HFF-Myc (cell line): ENCODE results near the gene GCM1.

Experiments
- DNase-seq: peaks from one replicate; pipeline ENCODE4 v3.0.0-alpha.2; 2011; ENCODE audit warnings: low read depth; ENCODE audit errors: extremely low read depth
- H3K4me3 ChIP-seq: replicated peaks from 2 replicates; pipeline ENCODE4 v1.5.1; 2011; ENCODE audit warnings: low read depth, mild to moderate bottlenecking, control low read depth, low read length
- CTCF ChIP-seq: IDR thresholded peaks from 2 replicates; pipeline ENCODE4 v1.5.1; 2012; ENCODE audit warnings: mild to moderate bottlenecking, low read depth, low read length, control low read depth; ENCODE audit errors: missing control alignments

The GCM1 gene

DNA sequence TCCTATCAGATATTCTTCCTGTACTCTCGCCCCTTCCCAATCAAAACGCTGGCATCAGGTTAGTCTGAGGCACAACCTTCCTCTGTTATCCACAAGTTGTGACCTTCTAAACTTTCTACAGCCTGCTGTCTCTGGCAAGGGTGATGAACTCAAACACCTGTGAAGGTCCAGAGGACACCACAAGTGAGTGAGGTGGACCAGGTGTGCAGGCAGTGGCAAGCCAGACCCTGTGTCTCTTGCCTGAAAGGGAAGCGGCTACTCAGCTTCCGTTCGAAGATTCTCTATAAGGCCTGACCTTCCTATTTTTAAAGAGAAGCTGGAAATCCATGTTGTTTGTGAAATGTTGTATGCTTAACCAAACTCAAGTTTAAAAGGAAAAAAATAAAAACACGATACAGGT, 36.8 kb downstream of the GCM1 start:
- H3K4me3 ChIP-seq = no peak overlapping the region
- TF ChIP-seq CTCF = no peak
- DNase-seq = no peak

- H3K4me3 ChIP-seq = no peak overlapping the region
- DNase-seq = no peak
- no peak for TF ChIP-seq CTCF
These were observed 39.0 kb downstream of the GCM1 start for GRCh38 chr6:53109612-53110011.

DNA sequence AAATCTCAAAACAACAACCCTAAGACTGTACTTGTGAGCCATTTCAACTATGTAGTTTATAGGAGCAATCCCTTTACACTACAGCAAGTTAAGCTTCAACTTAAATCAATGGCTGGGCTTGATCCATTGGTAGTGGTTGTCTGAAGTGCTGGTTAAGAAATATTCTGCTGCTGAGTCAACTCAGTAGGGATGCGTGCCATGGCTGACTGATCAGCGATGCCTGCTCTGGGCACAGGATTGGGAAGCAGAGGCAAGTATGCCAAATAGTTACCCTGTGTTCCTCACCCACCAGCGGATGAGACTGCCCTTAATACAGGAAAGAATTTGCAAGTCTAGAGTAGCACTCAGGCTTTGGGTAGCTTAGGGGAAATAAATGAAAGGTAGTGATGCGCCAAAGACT, 41.5 kb downstream of the GCM1 start:
- no peak for TF ChIP-seq CTCF
- no peak overlapping the region for H3K4me3 ChIP-seq
- DNase-seq = no peak

DNA sequence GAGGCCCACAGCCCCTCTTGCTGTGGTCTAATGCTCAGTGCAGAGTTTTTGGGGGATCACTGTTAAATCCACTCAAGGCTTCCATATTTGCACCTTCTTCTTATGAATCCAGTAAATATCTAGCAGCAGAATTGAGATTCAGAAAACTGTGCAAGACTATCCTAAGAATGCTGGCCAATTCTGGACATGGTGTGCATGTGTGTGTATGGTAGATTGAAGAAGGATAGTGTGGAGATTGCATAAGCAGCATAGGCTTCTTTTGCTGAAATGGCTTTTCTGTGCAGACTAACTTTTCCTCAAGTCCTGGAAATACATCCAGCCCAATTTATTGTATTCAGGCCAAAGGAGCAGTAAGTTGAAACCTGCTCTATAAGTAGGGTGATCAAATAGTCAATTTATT, 43.7 kb downstream of the GCM1 start:
- TF ChIP-seq CTCF = no peak
- no peak overlapping the region for H3K4me3 ChIP-seq
- DNase-seq = no peak

DNA sequence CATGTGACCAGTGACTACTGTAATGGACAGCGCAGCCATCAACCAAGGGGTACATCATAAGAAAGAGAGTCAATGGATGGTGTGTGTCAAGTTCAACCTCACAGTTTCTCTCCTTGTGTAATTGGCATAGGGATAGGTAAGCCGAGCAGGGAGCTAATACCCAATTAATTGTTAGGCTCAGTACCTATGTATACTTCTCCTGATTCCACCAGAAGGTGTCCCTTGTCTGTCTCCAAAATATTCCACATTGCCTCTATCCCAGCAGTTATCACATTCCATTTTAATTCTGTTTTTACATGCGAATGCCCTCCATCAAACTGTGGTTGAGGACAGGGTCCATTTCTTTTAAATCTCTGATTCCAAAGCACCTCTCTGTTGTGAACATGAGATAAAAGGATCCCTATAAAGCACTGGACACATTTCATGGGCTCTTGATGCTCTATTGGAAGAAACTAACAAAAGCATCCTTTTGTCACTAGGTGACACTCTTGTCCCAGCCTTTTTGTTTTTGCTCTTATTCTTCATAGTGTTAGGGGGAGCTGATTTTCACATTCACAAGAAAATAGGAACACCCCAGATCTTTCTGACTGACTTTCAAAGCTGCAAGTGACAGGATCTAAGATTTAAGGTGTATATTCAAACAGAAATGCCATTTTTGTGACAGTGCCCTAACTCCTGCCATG, 44.5 kb downstream of the GCM1 start:
- no peak overlapping the region for H3K4me3 ChIP-seq
- TF ChIP-seq CTCF = no peak
- no peak for DNase-seq

- H3K4me3 ChIP-seq = no peak overlapping the region
- no peak for TF ChIP-seq CTCF
- no peak for DNase-seq
These were observed 47.6 kb downstream of the GCM1 start for GRCh38 chr6:53101006-53101405.

DNA sequence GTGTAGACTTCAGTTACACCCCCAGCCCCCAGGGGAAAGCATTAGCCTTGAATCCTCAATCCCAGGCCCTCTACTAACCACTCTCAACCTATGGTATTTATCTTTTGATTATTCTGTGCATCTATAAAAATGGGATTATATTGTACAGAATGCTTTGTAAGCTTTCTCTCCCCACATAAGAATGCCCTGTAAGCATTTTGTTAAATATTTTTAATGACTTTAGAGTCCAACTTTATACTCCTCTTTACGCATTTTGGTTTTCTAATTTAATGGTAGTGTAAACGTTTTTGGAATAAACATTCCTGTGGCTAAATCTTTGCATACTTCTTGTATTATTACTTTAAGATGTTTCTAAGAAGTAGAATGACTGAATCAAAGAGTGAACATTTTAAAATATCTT, 48.1 kb downstream of the GCM1 start:
- TF ChIP-seq CTCF = no peak
- DNase-seq = no peak
- H3K4me3 ChIP-seq = no peak overlapping the region
